HFFc6 (cell line): ENCODE data around the gene HHAT. TPM values are rescaled to one million over a fixed set of nuclear protein-coding genes. Genes with fewer than 3 reads are reported as not detected.

ENCODE experiments used
- DNase-seq: peaks from one replicate; pipeline ENCODE4 v3.0.0-alpha.2; 2018
- H3K27ac Mint-ChIP-seq: 2 replicates; pipeline ENCODE4 v1.8.0; 2020; ENCODE audit warnings: mild to moderate bottlenecking, mixed read lengths
- H3K27me3 Mint-ChIP-seq: 2 replicates; pipeline ENCODE4 v1.8.0; 2021; ENCODE audit warnings: mild to moderate bottlenecking, moderate library complexity, mixed read lengths; ENCODE audit not compliant: insufficient read depth
- H3K36me3 Mint-ChIP-seq: 2 replicates; pipeline ENCODE4 v1.8.0; 2021; ENCODE audit warnings: low read depth, mixed read lengths
- H3K4me1 Mint-ChIP-seq: 2 replicates; pipeline ENCODE4 v1.8.0; 2020; ENCODE audit warnings: low read depth, mixed read lengths
- H3K4me3 Mint-ChIP-seq: 2 replicates; pipeline ENCODE4 v1.8.0; 2020; ENCODE audit warnings: mild to moderate bottlenecking, moderate library complexity, mixed read lengths
- H3K9me3 Mint-ChIP-seq: 2 replicates; pipeline ENCODE4 v1.8.0; 2020; ENCODE audit warnings: mild to moderate bottlenecking, mixed read lengths
- total RNA-seq, 6 experiments: library from RNA; stranded (reverse); fragmentation: NEBNext Ultra II Directional; extraction: Animal tissue kit (Norgen Biotek cat#: 25700); gene quantifications; 2 replicates in 1 of 6; 3 replicates in 5 of 6; pipeline ENCODE4 v1.2.3, GENCODE V29; 2021
- TF ChIP-seq, protein P1 (sequence below): fragments of 200-600 bp; sonication (generic); IDR thresholded peaks from 2 replicates; pipeline ENCODE4 v1.5.0; 2021; ENCODE audit warnings: antibody characterized with exemption, mild to moderate bottlenecking

HHAT gene
- total RNA-seq, 6 experiments from 2014 or later = 2.8 to 3.9 (median 3.2) TPM

GRCh38 chr1:210298296-210298695, 30.4 kb upstream of the HHAT start:
- H3K4me1 Mint-ChIP-seq = peaks cover 62% of the 10 kb centered on the region

DNA sequence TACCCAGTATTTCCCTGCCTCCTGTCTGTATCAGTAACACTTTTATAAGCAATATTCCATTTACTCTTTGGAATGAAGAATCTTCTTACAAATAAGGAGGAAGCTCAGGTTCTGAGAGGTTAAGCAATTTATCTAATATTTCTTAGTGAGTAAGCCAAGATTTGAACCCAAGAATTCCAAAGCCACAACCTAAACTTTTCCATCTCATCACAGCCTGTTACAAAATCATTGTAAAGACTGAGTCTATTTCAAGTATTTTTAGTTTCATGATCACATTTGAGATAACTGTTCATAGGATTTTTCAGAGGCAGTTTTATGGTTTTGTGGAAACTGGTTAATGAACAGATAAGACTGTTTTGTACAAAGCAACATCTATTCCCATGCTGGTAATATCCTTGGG, 29.8 kb upstream of the HHAT start:
- H3K4me3 Mint-ChIP-seq = no peak overlapping the region
- DNase-seq = peak; percentile 62
- H3K27ac Mint-ChIP-seq = peak overlapping the region; percentile 15

More at GRCh38 chr1:210298296-210298695, 30.4 kb upstream of the HHAT start:
- Mint-ChIP-seq H3K36me3 (no peaks in the 10 kb centered on the region), H3K27me3 (no peaks in the 10 kb centered on the region; the same call in 1 of the 2 replicates), H3K4me3 (no peak overlapping the region), H3K9me3 (no peaks in the 10 kb centered on the region), H3K27ac (peak overlapping the region; percentile 15)
- TF ChIP-seq, protein P1, sequence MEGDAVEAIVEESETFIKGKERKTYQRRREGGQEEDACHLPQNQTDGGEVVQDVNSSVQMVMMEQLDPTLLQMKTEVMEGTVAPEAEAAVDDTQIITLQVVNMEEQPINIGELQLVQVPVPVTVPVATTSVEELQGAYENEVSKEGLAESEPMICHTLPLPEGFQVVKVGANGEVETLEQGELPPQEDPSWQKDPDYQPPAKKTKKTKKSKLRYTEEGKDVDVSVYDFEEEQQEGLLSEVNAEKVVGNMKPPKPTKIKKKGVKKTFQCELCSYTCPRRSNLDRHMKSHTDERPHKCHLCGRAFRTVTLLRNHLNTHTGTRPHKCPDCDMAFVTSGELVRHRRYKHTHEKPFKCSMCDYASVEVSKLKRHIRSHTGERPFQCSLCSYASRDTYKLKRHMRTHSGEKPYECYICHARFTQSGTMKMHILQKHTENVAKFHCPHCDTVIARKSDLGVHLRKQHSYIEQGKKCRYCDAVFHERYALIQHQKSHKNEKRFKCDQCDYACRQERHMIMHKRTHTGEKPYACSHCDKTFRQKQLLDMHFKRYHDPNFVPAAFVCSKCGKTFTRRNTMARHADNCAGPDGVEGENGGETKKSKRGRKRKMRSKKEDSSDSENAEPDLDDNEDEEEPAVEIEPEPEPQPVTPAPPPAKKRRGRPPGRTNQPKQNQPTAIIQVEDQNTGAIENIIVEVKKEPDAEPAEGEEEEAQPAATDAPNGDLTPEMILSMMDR = no peak
- DNase-seq = no peak

GRCh38 chr1:210299501-210299900, 29.2 kb upstream of the HHAT start:
- Mint-ChIP-seq H3K27me3 (peaks cover 1% of the 10 kb centered on the region), H3K4me1 (peaks cover 56% of the 10 kb centered on the region), H3K9me3 (no peaks in the 10 kb centered on the region), H3K4me3 (no peak overlapping the region), H3K27ac (no peak overlapping the region; the same call in 1 of the 2 replicates), H3K36me3 (no peaks in the 10 kb centered on the region)
- TF ChIP-seq, protein P1 = no peak
- DNase-seq = peak; percentile 28

More for the DNA sequence above, 29.8 kb upstream of the HHAT start:
- Mint-ChIP-seq H3K4me1 (peaks cover 58% of the 10 kb centered on the region), H3K9me3 (no peaks in the 10 kb centered on the region), H3K36me3 (no peaks in the 10 kb centered on the region), H3K27me3 (no peaks in the 10 kb centered on the region; the same call in 1 of the 2 replicates)
- TF ChIP-seq, protein P1 = no peak

- Mint-ChIP-seq H3K27me3 (peaks cover 1% of the 10 kb centered on the region), H3K9me3 (no peaks in the 10 kb centered on the region), H3K36me3 (no peaks in the 10 kb centered on the region), H3K27ac (no peak overlapping the region), H3K4me3 (no peak overlapping the region), H3K4me1 (peaks cover 40% of the 10 kb centered on the region)
- TF ChIP-seq, protein P1 = no peak
- no peak for DNase-seq
Observed at GRCh38 chr1:210300923-210301614, 27.6 kb upstream of the HHAT start.

DNA sequence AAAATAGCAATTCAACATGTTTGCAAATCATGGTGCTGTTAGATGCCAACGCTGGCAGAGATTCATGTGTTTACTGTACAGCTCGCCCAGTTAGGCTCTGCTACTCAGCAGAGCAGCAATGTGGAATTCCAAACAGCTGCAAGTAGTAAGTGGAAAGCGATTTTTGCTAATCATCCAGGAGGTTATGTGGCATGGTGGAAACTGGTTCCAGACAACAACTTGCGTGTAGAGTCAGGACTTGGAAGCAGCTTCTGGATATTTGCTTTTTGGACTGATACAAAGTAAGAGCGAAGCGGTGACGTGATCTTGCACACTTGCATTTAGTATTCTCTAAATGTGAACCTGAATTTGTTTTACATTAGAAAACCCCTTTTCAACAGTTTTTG, 27.1 kb upstream of the HHAT start:
- DNase-seq = peak; percentile 17
- Mint-ChIP-seq H3K4me1 (peaks cover 35% of the 10 kb centered on the region), H3K27me3 (peaks cover 1% of the 10 kb centered on the region; the same call in 1 of the 2 replicates), H3K4me3 (no peak overlapping the region), H3K27ac (no peak overlapping the region), H3K36me3 (no peaks in the 10 kb centered on the region), H3K9me3 (no peaks in the 10 kb centered on the region)
- TF ChIP-seq, protein P1 = no peak
